Left renal pelvis (tissue), 4 donors: ENCODE data around the gene CARM1. TPM values are rescaled to one million over a fixed set of nuclear protein-coding genes. Genes with fewer than 3 reads are reported as not detected.
A peak's percentile ranks its signal among the peaks of the same experiment; 100 is the strongest.
"Not testable (repeated sequence)": the region's sequence is repeated elsewhere in the genome, so short reads cannot be mapped to it uniquely, and the experiment has no call there.

Experiments used
- DNase-seq, 4 donors: peaks; one replicate each; pipeline ENCODE4 v3.0.0-alpha.2; 2013; ENCODE audit warnings: low read depth in 4 of 4, low spot score in 3 of 4
- polyA plus RNA-seq, 4 donors: library from polyadenylated mRNA; unstranded; fragments of 120-200 nt; gene quantifications; one replicate each; pipeline ENCODE4 v1.2.1, GENCODE V29; 2013; ENCODE audit not compliant: insufficient read length in 4 of 4

The CARM1 gene
- polyA plus RNA-seq: 10 to 100 TPM; 42.8 to 54.5 (median 48.5) TPM

DNA sequence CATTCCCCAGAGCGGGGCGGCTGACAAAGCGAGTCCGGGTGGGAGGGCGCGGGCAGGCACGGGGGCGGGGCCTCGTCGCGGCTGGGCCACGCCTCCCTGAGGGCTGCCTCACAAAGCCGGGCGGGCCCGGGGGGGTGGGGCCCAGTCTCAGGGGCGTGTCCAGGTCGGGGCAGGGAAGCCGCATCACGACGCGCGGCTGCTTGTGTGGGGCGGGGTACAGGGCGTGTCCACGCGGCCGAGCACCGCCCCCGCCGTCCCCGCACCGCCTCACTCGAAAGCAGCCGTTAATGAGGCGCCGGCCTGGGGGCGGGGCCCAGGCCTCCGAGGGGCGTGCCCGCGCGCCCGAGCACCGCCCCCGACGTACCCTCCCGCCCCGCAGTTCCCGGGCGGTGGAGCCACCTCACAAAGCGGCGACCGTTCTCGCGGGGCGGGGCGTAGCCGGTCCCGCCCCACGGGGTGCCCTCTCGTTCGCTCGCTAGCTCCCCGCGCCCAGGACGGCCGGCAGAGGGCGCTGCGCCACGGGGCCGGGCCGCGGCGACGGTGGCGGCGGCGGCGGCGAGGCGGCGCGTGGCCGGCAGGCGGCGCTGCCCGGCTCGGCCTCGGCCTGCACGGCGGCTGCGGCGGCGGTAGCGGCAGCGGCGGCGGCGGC lies at the start of gene CARM1:
Gene CARM1, plus strand, starts transcription at position 599 of the 649 bp plus-strand sequence. CDS start 150 bp downstream, outside the sequence.
- DNase-seq: peak; percentile 90 to 96 (median 94)

- no peak for DNase-seq
These were observed 47.7 kb upstream of the CARM1 start for GRCh38 chr19:10823690-10824089.

DNA sequence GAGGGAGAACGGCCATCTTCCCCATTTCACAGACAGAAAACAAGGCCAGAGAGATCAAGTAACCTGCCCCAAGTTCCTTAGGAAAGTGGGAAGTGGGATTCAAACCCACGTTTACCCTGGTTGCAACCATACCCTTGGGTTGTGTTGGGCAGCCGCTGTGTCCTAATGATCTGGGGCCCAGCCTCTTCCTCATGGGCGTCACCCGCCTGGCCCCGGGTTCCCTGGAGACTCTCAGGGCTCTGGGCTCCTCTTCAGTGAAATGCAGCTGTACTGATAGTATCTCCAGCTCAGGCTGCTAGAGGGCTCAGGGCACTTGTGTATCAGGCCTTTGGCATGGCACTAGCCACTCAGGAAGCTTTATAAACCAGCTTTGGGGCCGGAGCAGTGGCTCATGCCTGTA lies 45.1 kb upstream of the CARM1 start:
- DNase-seq: no peak

DNA sequence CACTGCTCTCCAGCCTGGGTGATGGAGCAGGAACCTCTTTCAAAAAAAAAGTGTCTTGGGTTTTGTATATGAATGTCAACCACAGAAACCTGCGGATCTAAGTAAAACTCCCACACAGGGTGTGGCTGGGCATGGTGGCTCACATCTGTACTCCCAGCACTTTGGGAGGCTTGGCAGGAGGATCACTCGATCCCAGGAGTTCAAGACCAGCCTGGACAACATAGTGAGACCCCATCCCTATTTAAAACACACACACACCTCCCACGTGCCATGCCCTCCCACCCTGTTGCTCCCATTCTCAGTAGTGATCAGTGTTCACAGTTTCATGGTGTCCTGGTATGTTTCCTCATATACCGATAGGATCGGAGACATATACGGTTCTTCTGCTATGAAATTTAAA lies 44.5 kb upstream of the CARM1 start:
- DNase-seq: no peak

DNA sequence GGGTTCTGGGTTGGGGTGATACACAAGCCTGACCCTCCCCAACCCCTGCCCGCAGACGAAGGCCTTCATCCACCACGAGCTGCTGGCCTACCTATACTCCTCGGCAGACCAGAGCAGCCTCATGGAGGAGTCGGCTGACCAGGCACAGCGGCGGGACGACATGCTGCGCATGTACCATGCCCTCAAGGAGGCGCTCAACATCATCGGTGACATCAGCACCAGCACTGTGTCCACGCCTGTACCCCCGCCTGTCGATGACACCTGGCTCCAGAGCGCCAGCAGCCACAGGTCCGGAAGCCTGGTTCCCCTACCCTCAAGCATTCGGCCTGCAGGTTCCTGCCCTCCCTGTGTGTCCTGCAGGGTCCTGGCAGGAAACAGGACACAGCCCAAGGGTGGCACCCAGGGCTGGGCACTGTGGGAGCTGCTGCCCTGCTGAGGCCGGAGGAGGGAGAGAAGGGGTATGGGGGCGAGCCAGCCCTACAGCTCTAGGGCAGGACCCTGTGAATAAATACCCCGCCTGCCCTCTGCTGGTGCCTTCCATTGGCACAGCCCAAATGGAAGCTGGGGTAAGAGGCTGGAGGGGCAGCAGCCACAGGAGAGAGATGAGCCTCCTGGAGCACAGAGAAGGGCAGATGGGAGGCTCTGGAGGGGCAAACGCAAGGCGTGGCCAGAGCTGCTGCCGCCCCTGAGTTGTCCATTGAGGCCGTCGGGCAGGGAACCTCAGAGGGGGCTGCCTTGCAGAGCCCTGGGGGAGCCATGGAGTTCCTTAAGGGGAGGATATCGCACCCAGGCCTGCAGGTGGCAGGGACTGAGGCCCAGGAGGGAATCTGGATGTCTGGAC lies 42.2 kb upstream of the CARM1 start:
- no peak for DNase-seq

GRCh38 chr19:10829967-10830366 lies 41.4 kb upstream of the CARM1 start:
- no peak for DNase-seq

DNA sequence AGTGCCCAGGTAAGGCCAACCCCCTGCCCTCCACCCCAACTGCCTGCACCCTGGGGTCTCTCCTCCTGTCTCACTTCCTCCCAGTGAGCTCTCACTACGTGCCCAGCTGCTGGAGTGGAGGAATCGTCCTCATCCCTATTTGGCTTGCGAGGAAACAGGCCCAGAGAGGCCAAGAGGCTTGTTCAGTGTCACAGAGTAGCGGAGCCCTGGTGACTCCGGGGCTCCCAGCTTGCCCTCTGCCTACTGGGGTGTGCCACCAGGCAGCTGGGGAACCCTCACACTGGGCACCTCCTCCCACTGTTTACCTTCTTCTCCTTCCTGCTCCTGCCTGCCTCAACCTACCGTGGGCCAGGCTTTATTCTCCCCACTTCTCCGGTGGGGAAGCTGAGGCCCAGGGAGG lies 41.0 kb upstream of the CARM1 start:
- DNase-seq: no peak

DNA sequence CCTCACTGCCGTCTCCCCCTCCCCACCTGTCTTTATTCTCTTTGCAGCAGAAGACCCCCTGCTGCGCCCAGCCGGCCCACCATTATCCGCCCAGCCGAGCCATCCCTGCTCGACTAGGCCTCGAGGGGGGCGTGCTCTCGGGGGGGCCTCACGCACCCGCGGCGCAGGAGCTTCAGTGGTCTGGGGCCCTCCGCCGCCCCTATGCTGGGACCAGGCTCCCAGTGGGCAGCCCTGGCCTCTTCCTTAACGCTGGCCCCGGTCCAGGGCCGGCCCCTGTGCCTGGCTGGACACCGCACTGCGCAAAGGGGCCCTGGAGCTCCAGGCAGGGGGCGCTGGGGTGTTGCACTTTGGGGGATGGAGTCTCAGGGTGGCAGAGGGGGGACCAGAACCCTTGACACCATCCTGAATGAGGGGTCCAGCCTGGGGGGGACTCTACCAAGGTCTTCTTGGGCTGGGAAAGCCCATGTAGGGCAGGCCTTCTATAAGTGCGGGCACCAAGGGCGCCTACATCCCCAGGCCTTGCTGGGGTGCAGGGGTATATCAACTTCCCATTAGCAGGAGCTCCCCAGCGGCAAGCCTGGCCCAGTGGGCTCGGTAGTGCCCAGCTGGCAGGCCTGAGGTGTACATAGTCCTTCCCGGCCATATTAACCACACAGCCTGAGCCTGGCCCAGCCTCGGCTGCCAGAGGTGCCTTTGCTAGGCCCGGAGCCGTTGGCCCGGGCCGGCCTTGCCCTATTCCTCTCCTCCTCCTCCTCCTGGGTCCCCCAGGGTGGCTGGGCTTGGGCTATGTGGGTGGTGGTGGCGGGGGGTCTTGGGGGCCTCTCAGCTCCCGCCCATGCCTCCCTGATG lies 40.2 kb upstream of the CARM1 start:
- DNase-seq: no peak

DNA sequence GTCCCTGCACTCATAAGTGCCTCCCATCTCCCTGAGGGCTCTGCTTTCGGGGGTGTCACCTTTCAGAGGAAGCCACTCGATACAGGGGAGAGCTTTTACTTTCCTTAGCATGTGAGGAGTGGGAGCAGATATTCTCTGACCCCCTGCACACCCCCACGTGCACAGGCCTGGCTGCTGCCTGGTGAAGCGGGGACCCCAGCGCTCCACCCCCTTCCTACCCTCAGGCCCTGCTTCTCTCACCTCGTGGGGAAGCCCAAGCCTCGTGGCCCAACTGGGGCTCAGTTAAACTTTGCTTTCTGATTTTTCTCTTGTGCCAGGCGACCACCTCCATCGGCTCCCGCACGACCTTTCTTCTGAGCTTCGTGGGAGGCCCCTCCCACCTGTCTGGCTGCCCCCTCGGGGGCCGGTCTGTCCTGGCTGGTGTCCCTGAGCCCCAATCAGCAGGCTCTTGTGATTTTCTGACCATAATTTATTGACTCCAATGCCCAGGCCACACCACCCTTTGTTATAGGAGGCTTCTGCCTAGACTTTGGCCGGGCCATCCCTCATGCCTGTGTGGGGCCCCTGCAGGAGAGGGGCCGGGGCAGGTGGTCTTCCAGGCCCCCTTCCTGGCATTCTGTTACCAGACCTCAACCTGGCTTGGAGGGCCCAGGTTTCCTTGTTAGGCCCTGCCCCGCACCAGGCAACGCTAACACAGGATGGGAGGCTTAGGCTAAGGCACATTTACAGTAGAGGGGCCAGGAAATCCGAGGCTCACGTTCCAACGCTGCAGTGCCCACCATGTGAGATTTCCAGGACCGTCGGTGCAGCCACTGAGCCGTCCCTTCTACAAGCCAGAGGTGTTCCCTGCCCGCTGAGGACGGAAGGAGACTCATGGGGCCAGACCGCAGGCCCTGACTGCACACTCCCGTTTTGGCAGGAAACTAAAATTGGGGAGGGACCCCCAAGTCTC lies 39.1 kb upstream of the CARM1 start:
- no peak for DNase-seq

DNA sequence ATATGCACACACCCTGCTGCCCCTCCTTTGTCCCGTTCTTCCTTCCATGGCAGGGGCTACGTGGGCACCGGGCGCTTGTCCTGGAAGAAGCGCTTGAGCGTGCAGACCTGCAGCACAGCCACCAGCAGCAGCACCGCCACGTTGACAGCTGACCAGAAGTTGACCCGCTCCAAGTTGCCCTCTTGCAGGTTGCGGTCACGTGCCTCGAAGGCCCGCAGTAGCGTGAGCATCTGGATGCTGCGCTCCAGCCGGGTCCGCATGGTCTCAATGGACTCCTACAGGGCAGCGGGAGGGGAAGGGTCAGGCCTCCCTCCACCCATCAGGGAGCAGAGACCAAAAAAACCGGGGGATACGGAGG lies 38.4 kb upstream of the CARM1 start:
- no peak for DNase-seq

- DNase-seq: no peak
These were observed 36.1 kb upstream of the CARM1 start for GRCh38 chr19:10835089-10835753.

- peak; percentile 92 to 99 (median 97) for DNase-seq
These were observed 35.4 kb upstream of the CARM1 start, which contains the start of gene TMED1 for GRCh38 chr19:10835754-10836478. TMED1 (minus strand) TSS chr19:10836212; CDS start chr19:10836191, 21 bp downstream.

GRCh38 chr19:10836479-10837330 lies 34.6 kb upstream of the CARM1 start:
- no peak for DNase-seq

DNA sequence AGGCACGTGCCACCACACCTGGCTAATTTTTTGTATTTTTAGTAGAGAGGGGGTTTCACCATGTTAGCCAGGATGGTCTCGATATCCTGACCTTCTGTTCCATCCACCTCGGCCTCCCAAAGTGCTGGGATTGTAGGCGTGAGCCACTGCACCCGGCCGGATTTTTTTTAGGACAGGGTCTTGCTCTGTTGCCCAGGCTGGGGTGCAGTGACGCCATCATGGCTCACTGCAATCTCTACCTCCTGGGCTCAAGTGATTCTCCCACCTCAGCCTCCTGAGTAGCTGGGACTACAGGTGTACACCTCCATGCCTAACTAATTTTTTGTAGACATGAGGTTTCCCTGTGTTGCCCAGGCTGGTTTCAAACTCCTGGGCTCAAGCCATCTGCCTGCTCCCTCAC lies 33.7 kb upstream of the CARM1 start:
- not testable (repeated sequence) for DNase-seq

DNA sequence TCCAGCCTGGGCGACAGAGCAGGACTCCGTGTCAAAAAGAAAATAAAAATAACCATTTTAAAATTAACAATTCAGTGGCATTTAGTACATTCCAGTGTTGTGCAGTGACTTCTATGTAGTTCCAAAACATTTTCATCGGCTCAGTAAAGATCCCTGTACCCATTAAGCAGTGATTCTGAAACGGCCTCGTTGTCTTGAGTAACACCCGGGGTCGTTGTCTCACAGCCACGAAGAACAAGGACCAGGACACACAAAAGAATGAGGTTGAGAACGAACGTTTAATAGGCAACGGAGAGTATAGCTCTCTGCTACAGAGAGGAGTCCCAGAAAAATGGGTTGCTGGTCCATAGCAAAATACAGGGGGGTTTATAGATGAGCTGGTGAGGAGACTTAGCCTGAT lies 33.0 kb upstream of the CARM1 start:
- DNase-seq: no peak

GRCh38 chr19:10839114-10840050 lies 32.0 kb upstream of the CARM1 start:
- no peak for DNase-seq

GRCh38 chr19:10842788-10843187 lies 28.6 kb upstream of the CARM1 start:
- DNase-seq: no peak
